GM19395 (cell line): ENCODE results near the gene GOLT1A.

Experiments used
- ATAC-seq: cut with Tn5 transposase; IDR thresholded peaks from one replicate; pipeline ENCODE4 v1.9.1; 2021; ENCODE audit warnings: mild to moderate bottlenecking, moderate library complexity; ENCODE audit not compliant: unreplicated experiment

Gene GOLT1A

DNA sequence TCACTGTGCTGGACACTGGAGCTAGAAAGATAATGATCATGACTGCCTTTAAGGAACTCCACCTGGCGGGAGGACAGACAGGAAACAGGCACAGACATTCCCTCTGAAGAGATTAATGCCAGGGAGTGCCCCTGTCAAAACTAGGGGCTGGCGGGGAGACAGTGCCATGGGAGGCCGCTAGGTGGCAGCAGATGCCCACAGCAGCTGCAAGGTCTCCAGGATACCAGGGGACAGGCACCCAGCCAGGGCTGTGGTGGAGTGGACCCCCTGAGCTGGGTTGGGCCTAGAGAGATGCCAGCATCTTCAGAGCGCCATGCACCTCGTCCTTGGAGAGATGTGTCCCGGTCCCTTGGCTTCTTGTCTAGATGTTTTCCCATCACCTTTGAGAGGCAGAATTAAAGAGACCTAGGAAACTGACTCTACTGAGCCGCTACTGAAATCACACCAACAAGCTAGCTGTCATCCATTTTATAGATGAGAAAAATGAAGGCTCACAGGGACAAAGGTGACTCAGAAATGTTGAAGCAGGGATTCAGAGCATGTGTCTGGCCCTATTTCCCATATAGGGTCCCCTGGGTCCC is 51.2 kb downstream of the GOLT1A start:
- no peak for ATAC-seq

DNA sequence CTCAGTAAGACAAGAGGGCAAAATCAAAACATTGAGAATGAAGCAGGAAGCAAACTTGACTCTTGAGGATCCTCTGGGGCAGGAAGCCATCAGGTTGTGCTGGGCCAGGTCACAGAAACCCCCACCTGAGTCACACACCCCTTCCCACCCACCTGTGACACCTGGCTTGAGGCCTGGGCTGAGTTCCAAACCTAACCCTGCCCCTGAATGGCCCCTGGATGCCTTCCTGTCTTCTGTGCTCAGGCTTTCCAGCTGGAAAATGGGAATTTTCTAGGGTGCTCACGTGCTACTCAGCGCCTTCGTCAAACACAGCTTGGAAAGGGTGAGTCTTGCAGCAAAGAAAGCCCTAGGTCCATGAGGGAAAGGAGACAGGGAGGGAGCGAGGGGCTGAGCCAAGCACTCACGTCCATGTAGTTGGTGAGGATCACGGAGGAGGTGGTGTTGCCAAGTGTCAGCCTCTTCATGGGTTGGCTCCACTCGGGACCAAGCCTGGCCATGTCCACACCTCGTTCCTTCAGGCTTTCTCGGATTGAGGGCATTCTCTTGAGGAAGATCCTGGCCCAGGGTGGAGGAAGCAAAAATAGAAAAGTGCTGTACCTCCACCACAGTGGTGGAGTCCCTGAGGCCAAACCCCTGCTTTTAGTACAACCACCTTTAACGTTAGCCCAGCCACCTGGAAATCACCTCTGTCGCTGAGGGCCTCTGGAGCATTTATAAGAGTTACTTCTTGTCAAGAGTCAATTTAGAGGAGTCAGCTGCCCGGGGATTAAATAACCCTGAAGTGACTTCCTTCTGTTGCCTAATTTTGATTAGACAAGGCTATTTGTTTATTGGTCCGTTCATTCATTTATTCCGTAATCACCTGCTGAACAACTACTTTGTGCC is 51.9 kb downstream of the GOLT1A start:
- ATAC-seq: no peak

DNA sequence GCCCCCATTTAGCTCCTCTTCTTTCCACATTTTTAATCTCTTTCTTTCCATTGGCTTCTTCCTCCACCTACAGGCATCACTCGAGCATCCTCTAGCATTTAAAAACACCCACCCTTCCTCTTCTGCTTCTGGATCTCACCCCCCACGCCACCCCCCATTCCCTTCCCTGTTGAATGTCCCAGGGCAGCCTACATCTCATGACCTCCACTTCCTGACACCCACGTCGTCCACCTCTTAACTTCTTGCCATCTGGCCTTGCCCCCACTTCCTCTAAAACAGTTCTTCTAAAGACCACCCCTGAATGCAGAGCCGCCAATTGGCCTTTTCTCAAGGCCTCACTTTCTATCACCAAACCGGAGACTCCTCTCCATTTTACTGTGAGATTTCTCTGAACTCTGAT is 55.8 kb downstream of the GOLT1A start:
- ATAC-seq: no peak

DNA sequence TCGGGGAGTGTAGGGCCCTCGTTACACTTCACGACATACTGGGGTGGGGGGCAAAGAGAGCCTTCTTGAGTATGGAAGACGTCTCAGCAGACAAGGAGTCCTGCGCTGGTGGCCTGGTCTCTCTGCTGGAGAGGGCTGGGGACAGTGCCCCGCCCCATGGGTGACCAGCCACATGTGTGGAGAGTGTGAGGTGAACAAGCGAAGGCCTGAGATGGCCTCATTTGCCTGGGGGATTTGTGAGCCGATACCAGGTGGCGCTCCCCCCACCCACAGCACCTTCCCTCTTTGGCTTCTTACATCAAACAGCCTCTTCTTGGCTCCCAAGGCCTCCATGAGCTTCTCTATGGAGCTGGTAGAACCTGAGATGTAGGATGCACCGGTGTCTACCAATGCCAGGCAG is 57.9 kb downstream of the GOLT1A start:
- ATAC-seq: no peak

DNA sequence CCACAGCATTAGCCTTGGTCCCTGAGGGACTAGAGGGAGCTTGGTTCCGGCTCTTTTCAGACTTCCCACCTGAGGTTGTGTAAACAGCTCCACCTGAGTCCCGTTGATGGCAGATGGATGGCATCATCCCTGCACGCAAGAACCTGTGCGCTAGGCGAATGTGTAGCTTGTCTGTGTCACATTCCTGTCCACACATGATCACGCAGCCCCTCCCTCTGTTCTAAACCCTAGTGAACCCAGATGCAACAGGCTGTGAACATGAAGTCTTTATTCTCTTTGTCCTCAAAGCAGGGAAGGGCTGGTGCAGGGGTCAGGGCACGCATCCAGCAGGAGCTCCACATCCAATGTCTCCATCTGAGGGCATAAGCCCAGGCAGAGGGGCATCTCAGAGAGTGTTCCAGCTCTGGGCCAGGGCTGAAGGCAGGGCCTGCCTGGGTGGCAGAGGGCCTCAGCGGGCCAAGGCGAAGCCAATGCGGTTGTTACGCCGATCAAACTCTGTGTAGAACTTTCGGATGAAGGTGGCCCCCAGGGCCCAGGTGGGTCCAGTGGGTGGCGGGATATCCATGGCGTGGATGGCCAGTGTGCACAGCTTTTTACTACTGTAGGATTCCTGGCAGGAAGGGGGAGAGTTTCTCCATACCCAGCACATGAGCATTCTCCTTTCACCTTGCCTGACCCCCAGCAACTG is 59.1 kb downstream of the GOLT1A start:
- no peak for ATAC-seq

DNA sequence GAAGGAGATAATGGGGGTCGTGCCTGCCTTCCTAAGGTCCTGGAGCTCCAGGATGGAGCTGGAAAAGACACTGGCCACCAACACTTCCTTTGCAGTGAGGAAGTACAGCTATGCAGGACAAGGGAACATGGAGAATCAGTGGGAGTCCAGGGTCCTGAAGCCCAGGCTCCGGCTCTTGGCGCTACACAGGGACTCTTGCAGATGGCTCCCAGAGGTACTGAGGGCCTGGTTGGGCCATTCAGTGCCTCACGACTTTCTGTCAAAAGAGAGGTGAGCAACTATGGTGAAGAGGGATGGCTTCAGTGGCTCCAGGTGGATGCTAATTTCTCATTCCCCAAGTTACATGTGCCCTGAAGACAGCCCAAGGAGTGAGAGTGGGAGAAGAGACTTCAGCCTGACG is 60.1 kb downstream of the GOLT1A start:
- no peak for ATAC-seq

DNA sequence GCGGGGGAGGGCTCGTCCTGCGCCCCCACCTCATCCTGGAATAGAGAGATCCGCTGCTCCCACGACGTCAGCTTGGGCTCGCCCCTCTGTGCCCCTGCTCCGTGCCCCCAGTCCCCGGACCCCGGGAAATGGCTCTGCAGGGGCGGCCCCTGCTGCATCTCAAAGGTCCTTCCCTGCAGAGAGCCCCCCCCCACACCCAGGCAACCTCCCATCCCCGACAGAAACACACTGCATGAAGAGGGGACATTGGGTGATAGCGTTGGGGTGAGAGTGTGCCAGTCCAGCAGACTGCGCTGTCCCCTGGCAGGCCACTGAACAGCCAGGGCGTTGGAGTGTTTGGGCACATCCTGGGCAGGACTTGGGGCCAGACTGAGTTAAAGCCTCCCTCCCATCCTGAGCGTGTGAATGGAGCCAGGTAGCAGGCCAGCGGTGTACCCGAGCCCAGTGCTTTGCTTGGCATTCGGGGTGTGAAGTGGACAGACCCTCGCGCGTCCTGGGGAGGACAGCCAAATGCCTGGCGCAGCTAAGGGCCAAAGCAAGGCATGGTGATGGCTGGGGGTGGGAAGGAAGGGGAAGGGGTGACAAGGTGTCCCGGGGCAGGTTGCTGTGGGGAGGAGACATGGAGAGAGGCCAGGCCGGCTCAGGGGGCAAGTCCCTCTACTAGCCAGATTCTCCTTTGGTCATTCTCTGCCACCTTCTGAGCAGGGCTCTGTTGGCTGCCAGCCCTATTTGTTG is 61.3 kb downstream of the GOLT1A start:
- no peak for ATAC-seq

DNA sequence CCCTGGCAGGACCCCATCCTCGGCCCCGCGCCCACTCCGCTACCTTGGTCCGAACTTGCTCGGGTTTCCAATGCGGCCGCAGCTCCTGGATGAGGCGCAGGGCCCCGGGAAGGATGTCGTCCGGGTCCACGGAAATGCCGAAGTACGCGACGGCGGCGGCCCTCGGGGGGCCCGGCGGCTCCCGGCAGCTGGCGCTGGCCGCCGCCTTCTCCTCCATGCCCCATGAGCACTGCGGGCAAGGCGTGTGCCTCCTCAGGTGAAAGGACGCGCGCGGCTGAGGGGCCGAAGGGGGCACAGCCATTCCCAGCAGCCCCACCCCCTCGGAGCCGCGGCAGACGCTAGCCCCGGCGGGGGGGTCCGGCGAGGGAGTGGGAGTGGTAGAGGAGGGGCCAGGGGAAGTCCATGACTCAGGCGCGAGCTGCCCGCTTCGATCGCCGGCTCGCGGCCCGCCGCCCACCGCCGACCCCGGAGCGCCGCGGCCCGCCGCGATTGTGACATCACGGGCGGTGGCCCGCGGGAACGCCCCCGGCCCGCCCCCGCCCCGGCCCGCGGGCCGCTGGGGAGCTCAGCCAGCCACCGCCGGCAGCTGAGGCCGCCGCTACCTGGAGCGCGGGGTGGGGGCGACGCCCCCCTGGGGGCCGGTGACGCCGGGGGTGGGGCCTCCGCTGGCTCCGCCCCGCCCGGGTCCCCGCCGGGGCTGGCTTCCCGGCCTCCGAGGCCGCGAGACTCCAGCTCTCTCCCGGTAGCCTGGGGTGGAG is 62.1 kb downstream of the GOLT1A start, which contains the start of gene ETNK2:
TSS of gene ETNK2 (minus strand) at position 493 of the 758 bp plus-strand sequence. CDS start at position 301, 192 bp downstream.
- no peak for ATAC-seq

DNA sequence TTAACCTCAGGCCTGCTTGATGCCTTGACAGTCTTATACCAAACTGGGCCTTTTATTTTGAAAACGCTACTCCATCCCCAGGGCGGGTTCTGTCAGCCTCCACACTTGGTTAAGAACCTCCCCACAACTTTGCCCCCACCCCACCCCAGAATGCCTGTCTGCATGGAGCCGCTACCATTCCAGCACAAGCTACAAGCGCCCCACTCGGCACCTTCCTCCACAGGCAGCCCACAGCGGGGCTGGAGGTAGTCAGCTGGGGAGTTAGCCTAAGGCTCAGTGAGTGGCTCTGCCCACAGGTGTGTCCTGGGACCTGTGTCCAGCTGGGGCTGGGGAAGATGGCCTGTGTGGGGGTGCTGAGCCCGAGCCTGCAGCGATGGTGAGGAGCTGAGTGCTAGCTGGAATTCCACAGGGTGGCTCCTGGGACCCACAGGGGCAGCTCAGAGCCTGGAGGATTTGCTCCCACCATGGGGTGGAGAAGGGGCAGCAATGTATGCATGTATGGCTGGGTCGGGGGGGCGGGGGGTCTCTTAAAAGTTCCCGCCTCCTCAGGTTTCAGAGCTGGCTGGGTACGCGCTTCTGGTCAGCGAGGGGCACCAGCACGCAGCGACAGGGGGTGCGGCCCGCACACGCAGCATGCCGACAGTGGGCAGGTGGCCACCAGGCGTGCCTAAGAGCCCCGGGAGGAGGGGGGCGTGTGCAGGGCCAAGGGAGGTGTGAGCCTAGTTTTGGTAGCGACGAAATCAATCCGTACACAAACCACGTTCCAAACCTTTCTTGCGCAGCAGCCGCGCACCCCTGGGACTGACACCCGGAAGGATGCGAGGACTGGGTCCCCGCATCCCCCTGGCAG is 62.9 kb downstream of the GOLT1A start:
- ATAC-seq: no peak

DNA sequence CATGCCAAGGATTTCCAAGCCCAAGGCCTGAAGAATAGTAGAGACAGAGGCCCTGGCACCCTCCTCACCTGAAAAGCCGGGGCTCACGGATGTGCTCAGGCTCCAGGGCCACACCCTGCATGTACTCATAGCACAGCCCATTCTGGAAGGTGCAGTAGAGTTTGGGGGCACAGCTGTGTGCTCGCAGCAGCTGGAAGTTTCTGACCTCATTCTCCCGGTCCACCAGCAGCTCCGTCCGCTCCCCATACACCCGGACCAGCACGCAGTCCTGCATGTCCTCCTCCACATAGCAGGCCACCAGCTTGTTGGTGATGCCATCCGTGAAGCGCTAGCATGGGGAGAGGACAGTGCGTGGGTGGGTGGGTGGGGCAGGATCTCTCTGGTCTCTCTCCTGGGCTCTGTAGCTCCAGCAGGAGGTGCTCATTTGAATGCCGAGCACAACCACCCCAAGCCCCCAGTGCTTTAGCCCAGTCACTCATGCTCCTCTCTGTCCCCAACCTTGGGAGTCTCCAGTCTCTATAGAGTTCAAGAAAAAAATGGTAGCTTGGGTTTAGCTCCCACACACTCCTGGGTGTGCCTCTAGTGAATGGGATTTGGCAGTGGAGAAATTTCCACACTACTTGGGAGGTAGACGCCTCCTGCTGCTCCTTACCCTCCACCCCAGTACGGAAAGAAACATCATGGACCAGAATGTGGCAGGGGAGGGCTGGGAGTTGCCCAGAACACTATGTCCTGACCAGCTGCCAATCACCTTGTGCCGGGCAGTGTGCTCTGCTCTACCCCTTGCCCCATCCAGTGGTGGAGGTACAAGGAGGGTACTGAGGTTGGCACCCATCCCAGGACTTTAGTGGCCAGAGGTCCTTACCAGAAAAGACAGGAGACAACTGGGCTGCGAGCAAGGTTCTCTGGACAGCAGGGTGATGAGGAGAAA is 63.9 kb downstream of the GOLT1A start:
- ATAC-seq: no peak

DNA sequence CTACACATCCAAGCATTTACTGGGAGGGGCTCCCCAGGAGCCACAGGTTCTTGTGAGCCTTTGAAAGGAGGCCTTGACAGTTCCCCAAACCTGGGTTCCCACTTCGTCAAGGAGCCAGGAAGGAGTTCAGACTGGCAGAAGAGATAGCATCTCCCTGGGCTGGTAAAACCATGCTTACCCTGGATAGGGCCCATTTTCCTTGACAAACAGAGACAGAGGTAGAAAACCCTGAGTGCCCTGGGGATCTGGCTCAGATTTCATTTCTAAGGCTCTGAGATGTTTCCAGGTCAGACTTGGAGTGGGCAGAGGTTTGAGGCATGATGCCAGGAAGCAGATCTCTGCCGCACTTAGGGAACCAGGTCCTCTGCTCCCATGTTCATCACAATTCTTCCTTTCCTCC is 64.7 kb downstream of the GOLT1A start:
- ATAC-seq: no peak
